Neural crest cell (in vitro differentiated cells): ENCODE results near the gene SLC22A5. TPM values are rescaled to one million over a fixed set of nuclear protein-coding genes. Genes with fewer than 3 reads are reported as not detected.

ENCODE experiments used
- DNase-seq: peaks from one replicate; pipeline ENCODE4 v3.0.0; 2021; ENCODE audit warnings: low read depth, mixed read lengths, low spot score
- H3K27ac Mint-ChIP-seq: one replicate; pipeline ENCODE4 v1.8.0; 2021; ENCODE audit warnings: mild to moderate bottlenecking, mixed read lengths; ENCODE audit not compliant: unreplicated experiment
- H3K27me3 Mint-ChIP-seq: 2 replicates; pipeline ENCODE4 v1.8.0; 2021; ENCODE audit warnings: low read depth, mild to moderate bottlenecking, mixed read lengths
- H3K36me3 Mint-ChIP-seq: 2 replicates; pipeline ENCODE4 v1.8.0; 2021; ENCODE audit warnings: low read depth, mild to moderate bottlenecking, mixed read lengths
- H3K4me1 Mint-ChIP-seq: 2 replicates; pipeline ENCODE4 v1.8.0; 2021; ENCODE audit warnings: mixed read lengths
- H3K4me3 Mint-ChIP-seq: one replicate; pipeline ENCODE4 v1.8.0; 2021; ENCODE audit warnings: mild to moderate bottlenecking, mixed read lengths
- H3K9me3 Mint-ChIP-seq: 2 replicates; pipeline ENCODE4 v1.8.0; 2021; ENCODE audit warnings: mixed read lengths
- total RNA-seq: library from RNA; stranded (reverse); gene quantifications from 2 replicates; pipeline ENCODE4 v1.2.1, GENCODE V29; 2021
- TF ChIP-seq, protein P1 (sequence below): fragments of 200-600 bp; sonication (generic); conservative IDR thresholded peaks from 2 replicates; pipeline ENCODE4 v1.5.0; 2021; ENCODE audit warnings: antibody characterized with exemption, mild to moderate bottlenecking

SLC22A5 gene
- total RNA-seq, 1 donor from 2014 or later = 5.6 TPM

DNA sequence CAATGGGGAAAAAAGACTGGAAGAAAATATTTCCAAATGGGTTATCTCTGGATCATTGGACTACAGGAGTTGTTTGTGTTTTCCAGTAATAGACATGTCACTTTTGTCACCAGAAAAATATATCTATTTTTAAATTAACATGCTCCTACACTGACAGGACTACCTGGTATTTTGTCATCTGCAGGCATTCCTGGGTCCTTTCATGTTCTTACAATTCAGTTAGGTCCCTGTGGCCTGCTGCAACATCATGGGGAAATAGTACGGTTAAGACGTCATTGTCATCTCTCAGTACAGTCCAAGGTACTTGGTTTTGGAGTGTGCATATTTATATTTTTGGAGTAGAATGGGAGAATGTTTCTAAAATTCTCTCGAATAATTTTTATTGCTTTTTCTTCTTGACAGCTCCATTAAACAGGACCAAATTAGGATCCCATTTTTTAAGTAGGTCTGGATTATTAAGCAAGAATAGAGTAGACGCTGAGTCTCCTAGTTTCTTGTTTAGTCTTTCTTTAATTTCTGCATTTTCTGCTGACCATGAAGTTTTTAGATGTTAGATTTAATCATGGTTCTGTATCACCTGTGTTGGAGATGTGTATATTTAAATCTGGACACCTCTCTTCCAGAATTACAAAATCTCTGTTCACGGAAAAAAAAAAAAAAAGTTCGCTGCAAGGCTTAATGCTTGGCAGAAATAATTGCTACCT lies 46.9 kb downstream of the SLC22A5 start:
- TF ChIP-seq, protein P1, sequence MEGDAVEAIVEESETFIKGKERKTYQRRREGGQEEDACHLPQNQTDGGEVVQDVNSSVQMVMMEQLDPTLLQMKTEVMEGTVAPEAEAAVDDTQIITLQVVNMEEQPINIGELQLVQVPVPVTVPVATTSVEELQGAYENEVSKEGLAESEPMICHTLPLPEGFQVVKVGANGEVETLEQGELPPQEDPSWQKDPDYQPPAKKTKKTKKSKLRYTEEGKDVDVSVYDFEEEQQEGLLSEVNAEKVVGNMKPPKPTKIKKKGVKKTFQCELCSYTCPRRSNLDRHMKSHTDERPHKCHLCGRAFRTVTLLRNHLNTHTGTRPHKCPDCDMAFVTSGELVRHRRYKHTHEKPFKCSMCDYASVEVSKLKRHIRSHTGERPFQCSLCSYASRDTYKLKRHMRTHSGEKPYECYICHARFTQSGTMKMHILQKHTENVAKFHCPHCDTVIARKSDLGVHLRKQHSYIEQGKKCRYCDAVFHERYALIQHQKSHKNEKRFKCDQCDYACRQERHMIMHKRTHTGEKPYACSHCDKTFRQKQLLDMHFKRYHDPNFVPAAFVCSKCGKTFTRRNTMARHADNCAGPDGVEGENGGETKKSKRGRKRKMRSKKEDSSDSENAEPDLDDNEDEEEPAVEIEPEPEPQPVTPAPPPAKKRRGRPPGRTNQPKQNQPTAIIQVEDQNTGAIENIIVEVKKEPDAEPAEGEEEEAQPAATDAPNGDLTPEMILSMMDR = no peak
- no peak overlapping the region for H3K4me3 Mint-ChIP-seq
- no peaks in the 10 kb centered on the region for H3K27me3 Mint-ChIP-seq
- no peak for DNase-seq
- no peaks in the 10 kb centered on the region for H3K9me3 Mint-ChIP-seq
- no peak overlapping the region for H3K27ac Mint-ChIP-seq
- H3K4me1 Mint-ChIP-seq = peaks cover 15% of the 10 kb centered on the region
- H3K36me3 Mint-ChIP-seq = no peaks in the 10 kb centered on the region

DNA sequence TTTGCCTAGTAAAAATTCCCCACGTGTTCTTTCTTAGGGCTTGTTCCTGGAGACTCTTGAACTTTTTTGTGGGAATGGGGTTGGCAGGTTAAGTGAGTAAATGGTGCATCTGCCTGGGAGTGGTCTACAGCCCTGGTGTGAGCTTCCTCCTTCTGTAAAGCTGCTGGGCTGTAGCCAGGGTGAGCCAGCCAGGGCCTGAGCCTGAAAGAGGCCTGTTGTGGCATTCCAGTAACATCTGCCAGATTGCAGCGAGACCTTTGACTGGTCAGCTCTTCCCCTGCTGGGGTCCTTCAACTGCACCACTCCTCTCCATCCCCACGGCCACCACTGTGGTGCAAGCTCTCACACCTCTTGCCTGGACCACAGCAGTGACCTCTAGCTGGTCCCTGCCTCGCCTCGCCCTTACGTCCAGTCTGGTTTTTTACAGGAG lies 47.5 kb downstream of the SLC22A5 start:
- Mint-ChIP-seq H3K27me3 (no peaks in the 10 kb centered on the region), H3K4me1 (peaks cover 14% of the 10 kb centered on the region), H3K9me3 (no peaks in the 10 kb centered on the region), H3K4me3 (no peak overlapping the region), H3K36me3 (no peaks in the 10 kb centered on the region), H3K27ac (no peak overlapping the region)
- TF ChIP-seq, protein P1 = no peak
- DNase-seq = no peak

DNA sequence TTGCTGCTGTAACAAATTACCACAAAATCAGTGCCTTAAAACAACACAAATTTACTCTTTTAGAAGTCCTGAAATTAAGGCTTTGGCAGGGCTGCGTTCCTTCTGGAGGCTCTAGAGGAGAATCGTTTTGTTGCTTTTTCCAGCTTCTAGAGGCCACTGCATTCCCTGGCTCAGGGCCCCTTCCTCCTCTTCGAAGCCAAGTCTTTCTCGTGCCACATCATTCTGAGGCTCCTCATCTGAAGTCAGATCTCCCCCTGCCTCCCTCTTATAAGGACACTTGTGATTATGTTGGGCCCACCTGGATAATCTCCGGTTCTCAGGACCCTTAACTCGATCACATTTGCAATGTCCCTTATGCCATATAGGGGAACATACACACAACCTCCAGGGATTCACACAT lies 48.0 kb downstream of the SLC22A5 start:
- no peak overlapping the region for H3K27ac Mint-ChIP-seq
- H3K27me3 Mint-ChIP-seq = no peaks in the 10 kb centered on the region
- H3K4me3 Mint-ChIP-seq = no peak overlapping the region
- DNase-seq = no peak
- no peaks in the 10 kb centered on the region for H3K36me3 Mint-ChIP-seq
- TF ChIP-seq, protein P1 = no peak
- H3K4me1 Mint-ChIP-seq = peaks cover 14% of the 10 kb centered on the region
- H3K9me3 Mint-ChIP-seq = no peaks in the 10 kb centered on the region

DNA sequence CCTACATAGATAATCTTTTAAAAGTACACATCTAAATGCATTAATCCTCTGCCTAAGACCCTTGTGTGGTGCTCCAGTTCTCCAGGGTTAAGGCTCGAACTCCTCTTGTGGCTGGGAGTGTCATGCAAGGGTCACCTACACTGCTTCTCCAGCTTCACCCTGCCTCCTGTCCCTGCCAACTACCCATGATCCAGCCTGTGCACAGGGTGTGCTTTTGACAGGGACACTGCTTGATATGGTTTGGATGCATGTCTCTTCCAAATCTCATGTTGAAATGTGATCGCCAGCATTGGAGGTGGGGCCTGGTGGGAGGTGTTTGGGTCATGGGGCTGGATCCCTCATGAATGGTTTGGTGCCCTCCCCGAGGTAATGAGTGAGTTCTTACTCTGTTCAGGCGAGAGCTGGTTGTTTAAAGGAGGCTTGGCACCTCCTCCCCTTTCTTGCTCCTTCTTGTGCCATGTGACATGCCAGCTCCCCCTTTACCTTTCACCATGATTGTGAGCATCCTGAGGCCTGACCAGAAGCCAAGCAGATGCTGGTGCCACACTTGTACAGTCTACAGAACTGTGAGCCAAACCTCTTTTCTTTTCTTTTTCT lies 48.5 kb downstream of the SLC22A5 start:
- H3K4me3 Mint-ChIP-seq = no peak overlapping the region
- H3K27me3 Mint-ChIP-seq = no peaks in the 10 kb centered on the region
- H3K4me1 Mint-ChIP-seq = peaks cover 14% of the 10 kb centered on the region

DNA sequence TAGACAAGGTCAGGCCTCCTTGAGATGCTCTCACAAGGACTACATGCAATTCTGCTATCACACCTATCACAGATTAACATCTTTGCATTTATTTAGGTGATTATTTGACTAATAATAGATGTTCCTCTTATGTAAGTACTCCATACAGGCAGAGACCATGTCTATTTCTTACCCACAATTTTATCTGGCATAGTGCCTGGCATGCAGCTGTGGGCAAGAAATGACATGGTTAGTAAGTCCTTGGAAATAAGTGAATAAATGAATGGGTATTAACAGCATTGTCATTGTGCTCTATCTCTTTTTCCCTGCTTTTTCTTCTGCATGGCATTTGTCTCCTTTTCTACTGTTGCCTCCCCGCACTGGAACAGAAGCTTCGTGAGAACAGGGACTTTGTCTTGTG lies 49.4 kb downstream of the SLC22A5 start:
- H3K9me3 Mint-ChIP-seq = no peaks in the 10 kb centered on the region
- H3K27ac Mint-ChIP-seq = no peak overlapping the region
- TF ChIP-seq, protein P1 = no peak
- H3K27me3 Mint-ChIP-seq = no peaks in the 10 kb centered on the region
- peaks cover 14% of the 10 kb centered on the region for H3K4me1 Mint-ChIP-seq
- H3K36me3 Mint-ChIP-seq = no peaks in the 10 kb centered on the region
- H3K4me3 Mint-ChIP-seq = no peak overlapping the region
- DNase-seq = no peak

More for the DNA sequence above, 48.5 kb downstream of the SLC22A5 start:
- TF ChIP-seq, protein P1 = no peak
- no peaks in the 10 kb centered on the region for H3K9me3 Mint-ChIP-seq
- H3K27ac Mint-ChIP-seq = no peak overlapping the region
- no peak for DNase-seq
- no peaks in the 10 kb centered on the region for H3K36me3 Mint-ChIP-seq
